CMK (cell line): ENCODE measurements around the gene SACS.
A peak's percentile ranks its signal among the peaks of the same experiment; 100 is the strongest.

Experiments
- DNase-seq: peaks from one replicate; pipeline ENCODE4 v3.0.0-alpha.2; 2010; ENCODE audit warnings: low read depth

Gene SACS

GRCh38 chr13:23289917-23290357 lies 143.6 kb downstream of the SACS start:
- DNase-seq, result no peak

- no peak for DNase-seq
Observed at GRCh38 chr13:23288995-23289394, 144.5 kb downstream of the SACS start.

GRCh38 chr13:23288564-23288963 lies 144.9 kb downstream of the SACS start:
- no peak for DNase-seq

- DNase-seq, result peak; percentile 50
Observed at GRCh38 chr13:23279321-23279720, 154.2 kb downstream of the SACS start.
